HepG2 (cell line): ENCODE measurements around the gene PIK3CA. TPM values are rescaled to one million over a fixed set of nuclear protein-coding genes. Genes with fewer than 3 reads are reported as not detected.

Experiments used
- ATAC-seq: fragments of 200-7000 bp; cut with Tn5 transposase; 3 replicates; pipeline ENCODE4 v1.9.1; 2020; ENCODE audit warnings: mild to moderate bottlenecking, moderate library complexity
- BruUV-seq: library from RNA; stranded (reverse); fragments of 400-500 nt; replicated peaks from 2 replicates; lab custom pipeline; 2021; lab: Mats Ljungman, UMichigan
- CTCF ChIA-PET: fragments of 300-600 bp; formaldehyde crosslinking; extraction: SDS; loops from one replicate; lab custom pipeline; 2021; ENCODE audit warnings: low total read pairs, inconsistent platforms, low intra/inter-chr PET ratio; lab: Yijun Ruan, JAX
- POLR2A ChIA-PET: fragments of 350-600 bp; sonication (Branson Sonifier 250); formaldehyde crosslinking; loops from one replicate; lab custom pipeline; 2020; ENCODE audit warnings: antibody characterized with exemption, inconsistent platforms; lab: Yijun Ruan, JAX
- DNase-seq: peaks from one replicate; pipeline ENCODE4 v3.0.0-alpha.2; 2015; ENCODE audit warnings: low spot score
- FAIRE-seq: peaks from 3 replicates; lab custom pipeline; 2011; peaks lifted over from hg19 to GRCh38; lab: Jason Lieb, UNC
- H2AFZ ChIP-seq: one replicate; pipeline ENCODE4 v1.6.1; 2011; ENCODE audit warnings: low read length, inconsistent platforms
- H3K27ac ChIP-seq: fragments of 300-600 bp; 3 replicates; pipeline ENCODE4 v1.8.0; 2011; ENCODE audit warnings: mixed run types, mild to moderate bottlenecking, mixed read lengths, low read length, inconsistent platforms; ENCODE audit not compliant: insufficient read depth; ENCODE audit errors: extremely low read length
- H3K27me3 ChIP-seq, 2 experiments: fragments of 200-600 bp in 1 of 2; 2 replicates in 1 of 2; 3 replicates in 1 of 2; pipeline versions ENCODE4 v1.6.0 to v1.8.0; 2011; ENCODE audit warnings: low read length in 2 of 2, mild to moderate bottlenecking in 2 of 2, moderate library complexity in 2 of 2, inconsistent platforms in 1 of 2; ENCODE audit not compliant: insufficient read depth in 2 of 2, control insufficient read depth in 1 of 2
- H3K36me3 ChIP-seq, 2 experiments: fragments of 200-600 bp in 1 of 2; replicated peaks in 1 of 2; 2 replicates in 1 of 2; 3 replicates in 1 of 2; pipeline versions ENCODE4 v1.5.1 to v1.8.0; 2011; ENCODE audit warnings: low read length in 2 of 2, inconsistent platforms in 1 of 2; ENCODE audit not compliant: insufficient read depth in 2 of 2, control insufficient read depth in 1 of 2
- H3K4me1 ChIP-seq: 2 replicates; pipeline ENCODE4 v1.5.1; 2012; ENCODE audit warnings: low read length, inconsistent platforms; ENCODE audit not compliant: insufficient read depth
- H3K4me2 ChIP-seq: 2 replicates; pipeline ENCODE4 v1.6.0; 2011; ENCODE audit warnings: low read depth, low read length, inconsistent platforms
- H3K4me3 ChIP-seq, 3 experiments: fragments of 200-600 bp in 1 of 3; sonication (generic), shearing (Covaris generic) in 1 of 3; replicated peaks in 1 of 3; 2 replicates each; pipeline ENCODE4 v1.5.1; 2011 to 2016; ENCODE audit warnings: low read length in 3 of 3, inconsistent platforms in 2 of 3, low read depth in 2 of 3, mild to moderate bottlenecking in 2 of 3, control low read depth in 1 of 3, mixed read lengths in 1 of 3; ENCODE audit not compliant: insufficient read depth in 1 of 3
- H3K79me2 ChIP-seq: one replicate; pipeline ENCODE4 v1.6.1; 2011; ENCODE audit warnings: low read length, inconsistent platforms; ENCODE audit not compliant: insufficient read depth
- H3K9ac ChIP-seq: 2 replicates; pipeline ENCODE4 v1.6.0; 2011; ENCODE audit warnings: mild to moderate bottlenecking, low read depth, low read length, inconsistent platforms; ENCODE audit not compliant: insufficient read depth
- H3K9me3 ChIP-seq: 2 replicates; pipeline ENCODE4 v1.5.1; 2012; ENCODE audit warnings: mild to moderate bottlenecking, low read length
- H4K20me1 ChIP-seq: 2 replicates; pipeline ENCODE4 v1.6.0; 2011; ENCODE audit warnings: inconsistent platforms, mild to moderate bottlenecking, low read length, moderate library complexity; ENCODE audit not compliant: insufficient read depth
- ATF2 ChIP-seq: sonication (generic); formaldehyde crosslinking; IDR thresholded peaks from 2 replicates; pipeline ENCODE4 v1.4.0; 2020; ENCODE audit warnings: missing genetic modification reagents
- DR1 ChIP-seq: sonication (generic); formaldehyde crosslinking; IDR thresholded peaks from 2 replicates; pipeline ENCODE4 v1.8.0; 2021; ENCODE audit warnings: mild to moderate bottlenecking, missing genetic modification reagents, inconsistent platforms
- GATA4 ChIP-seq: sonication (generic); IDR thresholded peaks from 2 replicates; pipeline ENCODE4 v1.6.1; 2016; ENCODE audit warnings: antibody characterized with exemption, low read depth, borderline replicate concordance
- HNRNPH1 ChIP-seq: fragments of 200-400 bp; formaldehyde crosslinking; optimal IDR thresholded peaks from 2 replicates; pipeline ENCODE3; 2017; ENCODE audit warnings: mild to moderate bottlenecking, low read depth, low read length
- HOXA3 ChIP-seq: sonication (generic); formaldehyde crosslinking; IDR thresholded peaks from 2 replicates; pipeline ENCODE4 v1.5.0; 2020; ENCODE audit warnings: missing genetic modification reagents
- HOXD1 ChIP-seq: sonication (generic); formaldehyde crosslinking; IDR thresholded peaks from 2 replicates; pipeline ENCODE4 v1.5.0; 2020; ENCODE audit warnings: missing genetic modification reagents
- SMARCC2 ChIP-seq: fragments of 450-650 bp; IDR thresholded peaks from 2 replicates; pipeline ENCODE4 v1.6.1; 2017; ENCODE audit warnings: antibody characterized with exemption, mild to moderate bottlenecking
- SOX13 ChIP-seq, 3 experiments: fragments of 450-650 bp in 1 of 3; sonication (generic) in 1 of 3; formaldehyde crosslinking in 1 of 3; IDR thresholded peaks in 2 of 3; conservative IDR thresholded peaks in 1 of 3; 2 replicates each; pipeline versions ENCODE4 v1.5.0 to v1.6.1; 2016 to 2020; ENCODE audit warnings: antibody characterized with exemption in 1 of 3, mild to moderate bottlenecking in 1 of 3, missing compliant biosample characterization in 1 of 3, missing genetic modification reagents in 1 of 3, moderate library complexity in 1 of 3
- TBP ChIP-seq: sonication (generic); formaldehyde crosslinking; IDR thresholded peaks from 2 replicates; pipeline ENCODE4 v1.5.0; 2020; ENCODE audit warnings: missing genetic modification reagents
- TCF7L2 ChIP-seq: IDR thresholded peaks from 2 replicates; pipeline ENCODE4 v1.6.1; 2011; ENCODE audit warnings: mild to moderate bottlenecking, low read depth, low read length, moderate library complexity
- TERF1 ChIP-seq: sonication (generic); formaldehyde crosslinking; IDR thresholded peaks from 2 replicates; pipeline ENCODE4 v1.8.0; 2022; ENCODE audit warnings: mild to moderate bottlenecking, missing genetic modification reagents, moderate library complexity
- ZNF260 ChIP-seq: sonication (generic); formaldehyde crosslinking; IDR thresholded peaks from 2 replicates; pipeline ENCODE4 v1.4.0; 2020; ENCODE audit warnings: missing genetic modification reagents, low read depth, mild to moderate bottlenecking, borderline replicate concordance
- ZNF878 ChIP-seq: sonication (generic); formaldehyde crosslinking; IDR thresholded peaks from 2 replicates; pipeline ENCODE4 v1.8.1; 2023; ENCODE audit warnings: mild to moderate bottlenecking, missing genetic modification reagents, moderate library complexity
- WGBS: methylation state at CpG from one replicate; pipeline ENCODE4 v1.1.6; 2017; ENCODE audit warnings: low lambda C conversion rate; 5-methylcytosine and 5-hydroxymethylcytosine counted together
- in situ Hi-C: cut with HindIII; loops from 2 replicates; pipeline ENCODE4 v1.10.0; 2017; ENCODE audit warnings: low pct_unique_long_range_greater_than_20kb; ENCODE audit not compliant: extremely low pct_ligation_motif_present
- intact Hi-C: fragments of 100-400 bp; cut with micrococcal nuclease; formaldehyde crosslinking; loops from one replicate; pipeline ENCODE4 v1.10.0; 2022; ENCODE audit not compliant: unreplicated experiment
- polyA plus RNA-seq, 8 experiments: library from polyadenylated mRNA; depleted of rRNA in 3 of 8; stranded (reverse) in 7 of 8; unstranded in 1 of 8; fragments of >200 nt; fragmentation: Illumina TruSeq in 4 of 8; extraction: Trizol in 4 of 8; gene quantifications; 2 replicates each; pipeline versions ENCODE4 v1.2.1 to v1.2.3, GENCODE V29; 2011 to 2016; ENCODE audit warnings: low read depth in 4 of 8, missing spikeins in 1 of 8, mixed read lengths in 1 of 8; ENCODE audit not compliant: insufficient read depth in 1 of 8
- total RNA-seq, 5 experiments: library from RNA; depleted of rRNA; stranded (reverse); fragments of >200 nt; fragmentation: Illumina TruSeq; extraction: Trizol; gene quantifications; 2 replicates each; pipeline ENCODE4 v1.2.3, GENCODE V29; 2016; ENCODE audit warnings: low read depth in 1 of 5

The PIK3CA gene
- total and polyA plus RNA-seq, 2 of the 13 experiments (the other 11 are each of a cell fraction or from before 2014, with no cell fraction given), result 5.7 to 11.4 TPM

GRCh38 chr3:179116816-179117215, 31.3 kb upstream of the PIK3CA start:
- Histone ChIP-seq H3K27me3 (no peaks in the 10 kb centered on the region), H2AFZ (no peak overlapping the region), H3K4me3 (no peak overlapping the region), H3K4me2 (no peak overlapping the region), H4K20me1 (no peaks in the 10 kb centered on the region), H3K9ac (no peak overlapping the region), H3K79me2 (no peaks in the 10 kb centered on the region), H3K36me3 (no peaks in the 10 kb centered on the region), H3K9me3 (no peaks in the 10 kb centered on the region), H3K4me1 (no peaks in the 10 kb centered on the region), H3K27ac (no peak overlapping the region)
- in situ Hi-C loops, result no loop called here
- ATAC-seq (no peak), FAIRE-seq (no peak), DNase-seq (no peak)
- no TSS peak for BruUV-seq
- POLR2A ChIA-PET, result no interaction called here
- 0% methylated on average over 2 of the region's 2 CpGs for WGBS
- TF ChIP-seq DR1 (CRISPR knock-in tag), result no peak
- no peak for TF ChIP-seq ATF2 (CRISPR knock-in tag)
- no peak for TF ChIP-seq ZNF878 (CRISPR knock-in tag)
- TF ChIP-seq TERF1 (CRISPR knock-in tag), result no peak
- no peak for TF ChIP-seq SOX13 (IDR thresholded peaks at IDR 0.05)
- no peak for TF ChIP-seq SOX13 (CRISPR knock-in tag; conservative IDR thresholded peaks at IDR 0.05 in 1 of 2, IDR thresholded peaks at IDR 0.05 in 1 of 2)
- no peak for TF ChIP-seq GATA4
- no peak for TF ChIP-seq ZNF260 (CRISPR knock-in tag)
- TF ChIP-seq HNRNPH1, result no peak
- TF ChIP-seq HOXD1 (CRISPR knock-in tag), result no peak
- TF ChIP-seq SMARCC2, result no peak
- TF ChIP-seq TCF7L2, result no peak
- no peak for TF ChIP-seq HOXA3 (CRISPR knock-in tag)
- no peak for TF ChIP-seq TBP
- CTCF ChIA-PET, result no interaction called here
- intact Hi-C loops, result no loop called here
